Ishikawa (cell line): ENCODE measurements around the gene PAGE4.

Experiments
- CREB1 ChIP-seq: IDR thresholded peaks from 2 replicates; pipeline ENCODE4 v1.6.1; 2012; ENCODE audit warnings: low read depth
- EGR1 ChIP-seq: IDR thresholded peaks from 2 replicates; pipeline ENCODE4 v1.6.1; 2012
- EP300 ChIP-seq: IDR thresholded peaks from 2 replicates; pipeline ENCODE4 v1.6.1; 2012; ENCODE audit warnings: borderline replicate concordance
- FOXM1 ChIP-seq: IDR thresholded peaks from 2 replicates; pipeline ENCODE4 v1.6.1; 2012; ENCODE audit warnings: low read depth, borderline replicate concordance
- MAX ChIP-seq: IDR thresholded peaks from 2 replicates; pipeline ENCODE4 v1.6.1; 2012
- REST ChIP-seq: IDR thresholded peaks from 2 replicates; pipeline ENCODE4 v1.6.1; 2012; ENCODE audit warnings: low read depth, mild to moderate bottlenecking
- TAF1 ChIP-seq: IDR thresholded peaks from 2 replicates; pipeline ENCODE4 v1.6.1; 2012; ENCODE audit warnings: low read depth, mild to moderate bottlenecking
- USF1 ChIP-seq: IDR thresholded peaks from 2 replicates; pipeline ENCODE4 v1.6.1; 2012

GRCh38 chrX:49878834-49879655, 49.9 kb downstream of the PAGE4 start, which contains the start of gene USP27X:
- TF ChIP-seq CREB1 (no peak), MAX (no peak), TAF1 (no peak), USF1 (peak; percentile 67), REST (no peak), EP300 (no peak), FOXM1 (no peak), EGR1 (peak; percentile 66; the same call in 1 of the 2 replicates)
